HG03571 (cell line): ENCODE data around the gene MSRB3.
"Not testable (repeated sequence)": the region's sequence is repeated elsewhere in the genome, so short reads cannot be mapped to it uniquely, and the experiment has no call there.

ENCODE experiments used
- ATAC-seq: cut with Tn5 transposase; IDR thresholded peaks from one replicate; pipeline ENCODE4 v1.9.1; 2021; ENCODE audit not compliant: unreplicated experiment

The MSRB3 gene

GRCh38 chr12:65287426-65287825 is 8.9 kb downstream of the MSRB3 start:
- no peak for ATAC-seq

GRCh38 chr12:65292241-65292640 is 13.8 kb downstream of the MSRB3 start:
- ATAC-seq: no peak

GRCh38 chr12:65293735-65294134 is 15.3 kb downstream of the MSRB3 start:
- no peak for ATAC-seq

DNA sequence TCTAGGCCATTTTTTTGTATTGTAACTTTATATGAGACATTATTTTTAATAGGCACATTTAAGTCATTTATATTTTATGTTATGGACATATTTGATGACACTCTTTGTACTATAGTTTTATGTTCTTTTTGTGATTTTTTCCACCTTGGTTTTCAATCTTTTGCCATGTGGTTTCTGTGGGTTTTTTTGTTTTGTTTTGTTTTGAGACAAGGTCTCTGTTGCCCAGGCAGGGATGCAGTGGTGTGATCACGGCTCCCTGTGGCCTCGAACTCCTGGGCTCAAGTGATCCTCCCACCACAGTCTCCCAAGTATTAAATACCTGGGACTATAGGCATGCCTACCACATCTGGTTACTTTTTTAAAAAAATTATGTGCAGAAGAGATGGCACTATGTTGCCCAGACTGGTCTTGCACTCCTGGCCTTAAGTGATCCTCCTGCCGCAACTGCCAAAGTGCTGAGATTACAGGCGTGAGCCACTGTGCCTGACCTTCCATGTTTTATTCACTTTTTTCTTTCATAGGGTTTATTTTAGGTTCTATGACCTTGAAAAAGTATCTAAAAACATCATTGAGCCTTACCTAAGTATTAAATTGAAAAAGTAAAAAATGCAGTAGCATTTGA is 16.3 kb downstream of the MSRB3 start:
- ATAC-seq: no peak

DNA sequence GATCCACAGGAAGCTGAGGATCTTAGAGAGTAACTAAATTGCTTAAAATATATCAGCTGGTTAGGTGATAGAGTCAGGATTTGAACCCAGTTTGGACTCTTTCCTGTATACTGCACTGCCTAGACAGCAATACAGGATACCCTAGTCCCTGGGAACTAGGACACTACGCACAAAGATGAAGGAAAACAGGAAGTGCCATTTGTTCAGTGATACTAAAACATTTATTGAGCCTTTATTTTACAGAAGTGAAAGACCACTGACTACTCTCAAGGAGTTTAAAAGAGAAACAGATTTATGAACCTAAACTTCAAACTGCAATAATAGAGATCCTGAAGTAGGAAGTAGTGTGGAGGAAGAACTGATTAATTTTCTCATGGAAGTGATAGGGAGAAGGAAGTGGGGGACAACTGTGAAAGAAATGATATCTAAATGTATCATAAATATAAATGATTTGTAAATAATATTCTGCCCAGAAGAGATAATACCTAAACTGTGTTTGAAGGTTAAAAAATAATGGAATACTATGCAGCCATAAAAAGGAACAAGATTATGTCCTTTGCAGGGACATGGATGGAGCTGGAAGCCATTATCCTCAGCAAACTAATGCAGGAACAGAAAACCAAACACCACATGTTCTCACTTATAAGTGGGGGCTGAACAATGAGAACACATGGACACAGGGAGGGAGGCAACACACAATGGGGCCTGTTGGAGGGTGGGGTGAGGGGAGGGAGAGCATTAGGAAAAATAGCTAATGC is 18.2 kb downstream of the MSRB3 start:
- no peak for ATAC-seq

- ATAC-seq: no peak
These were observed 21.6 kb downstream of the MSRB3 start for GRCh38 chr12:65300097-65300496.

GRCh38 chr12:65300679-65301349 is 22.3 kb downstream of the MSRB3 start:
- ATAC-seq: no peak

- ATAC-seq: no peak
These were observed 24.4 kb downstream of the MSRB3 start for GRCh38 chr12:65302891-65303290.

- no peak for ATAC-seq
These were observed 27.0 kb downstream of the MSRB3 start for GRCh38 chr12:65305346-65305950.

DNA sequence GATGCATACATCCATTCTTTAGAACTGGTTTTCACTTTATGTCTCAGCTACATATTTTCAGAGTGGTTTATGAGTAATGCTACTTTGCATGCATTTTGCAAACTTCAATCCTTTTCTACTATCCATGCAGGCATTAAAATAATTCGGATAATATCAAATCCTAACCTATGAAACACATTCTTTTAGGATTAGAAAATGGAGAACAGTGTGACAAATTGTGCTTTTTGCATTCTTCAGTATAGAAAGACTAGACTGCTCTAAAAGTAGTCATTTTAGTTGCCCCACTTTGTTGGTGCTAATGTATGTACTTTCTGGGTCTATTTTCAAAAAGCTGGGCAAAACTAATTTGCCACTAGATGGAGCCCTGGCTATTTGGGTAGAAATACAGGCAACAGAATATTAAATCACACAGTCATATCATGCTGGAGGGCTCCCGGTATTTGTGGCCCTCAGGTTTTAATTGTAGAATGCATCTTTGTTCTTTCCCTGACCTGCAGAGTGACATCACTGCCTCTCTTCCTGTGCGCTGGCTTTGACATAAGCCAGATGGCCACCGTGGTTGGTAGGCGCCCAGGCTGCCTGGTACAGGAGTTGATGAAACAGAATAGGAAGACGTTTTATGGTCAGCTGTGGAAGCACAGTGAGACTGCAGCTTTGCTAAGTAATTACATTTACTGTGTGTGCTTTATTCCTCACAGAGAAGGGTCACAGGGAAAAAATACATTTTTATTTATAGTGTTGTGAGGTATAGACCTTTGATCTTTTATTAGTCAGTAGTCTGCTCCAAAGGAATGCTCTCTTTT is 28.1 kb downstream of the MSRB3 start:
- no peak for ATAC-seq

- no peak for ATAC-seq
These were observed 28.7 kb downstream of the MSRB3 start for GRCh38 chr12:65307169-65307501.

GRCh38 chr12:65308006-65308405 is 29.5 kb downstream of the MSRB3 start:
- ATAC-seq: no peak

DNA sequence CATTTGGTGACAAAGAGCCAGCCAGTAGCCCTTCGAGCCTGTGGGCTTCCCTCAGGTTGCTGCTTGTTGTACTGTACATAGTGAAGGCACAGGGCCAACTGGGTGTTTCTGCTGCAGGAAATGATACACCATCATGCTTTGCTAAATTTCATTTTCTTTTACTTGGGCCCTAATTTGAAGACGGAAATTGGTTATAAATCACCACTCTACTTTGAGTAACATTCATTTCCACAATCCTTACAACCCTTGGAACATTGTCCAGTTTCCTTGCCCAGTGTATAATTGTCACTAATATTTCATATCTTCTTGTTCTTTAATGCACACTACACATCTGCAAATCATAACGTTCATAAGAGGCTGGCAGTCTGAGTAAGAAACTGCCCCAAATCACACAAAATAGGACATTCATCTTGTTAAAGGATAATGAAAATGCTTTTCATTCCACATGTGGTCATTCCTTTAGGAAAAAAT is 30.2 kb downstream of the MSRB3 start:
- no peak for ATAC-seq

DNA sequence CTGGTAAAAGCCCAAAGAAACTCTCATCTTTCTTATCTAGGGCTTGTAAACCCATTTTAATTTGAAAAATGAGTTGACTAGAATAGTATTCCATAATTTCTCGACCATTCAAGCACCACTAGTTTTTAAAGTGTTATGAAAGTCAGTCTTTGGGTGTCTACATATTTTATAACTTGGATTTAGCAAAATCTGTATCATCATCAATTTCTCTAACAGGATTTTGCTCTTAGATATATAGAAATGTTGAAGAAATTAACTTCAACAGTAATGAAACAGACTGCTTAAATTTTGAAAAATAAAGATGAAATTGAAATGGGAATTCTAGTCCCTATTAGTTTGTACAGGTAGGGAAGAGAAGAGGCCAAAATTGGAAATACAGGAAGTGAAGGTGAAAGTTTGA is 32.8 kb downstream of the MSRB3 start:
- ATAC-seq: no peak

DNA sequence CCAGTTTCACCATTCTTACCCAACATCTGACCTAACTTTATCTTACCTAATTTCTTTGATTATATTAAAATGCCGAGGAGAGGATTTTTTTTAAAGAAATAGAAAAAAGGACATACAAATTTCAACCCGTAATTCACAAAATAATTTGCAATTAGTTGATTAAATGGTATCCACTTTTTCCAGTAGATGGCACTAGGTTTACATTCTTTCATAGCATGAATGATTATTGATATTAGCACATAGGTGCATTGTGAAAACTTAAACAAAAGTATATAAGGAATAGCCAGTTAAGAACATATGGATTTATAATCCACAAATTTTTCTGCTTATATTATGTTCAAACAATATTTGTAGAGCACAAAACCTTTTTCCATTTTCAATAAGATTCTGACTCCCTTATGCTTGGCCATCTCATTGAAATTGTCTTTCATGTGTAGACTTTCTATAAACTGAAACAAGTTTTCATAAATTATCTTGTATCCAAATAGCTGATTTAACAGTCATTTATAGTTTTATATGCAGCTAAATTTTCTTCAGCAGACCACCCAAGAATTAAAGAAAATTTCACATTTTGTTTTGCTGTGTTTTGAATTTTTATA is 35.3 kb downstream of the MSRB3 start:
- ATAC-seq: no peak

DNA sequence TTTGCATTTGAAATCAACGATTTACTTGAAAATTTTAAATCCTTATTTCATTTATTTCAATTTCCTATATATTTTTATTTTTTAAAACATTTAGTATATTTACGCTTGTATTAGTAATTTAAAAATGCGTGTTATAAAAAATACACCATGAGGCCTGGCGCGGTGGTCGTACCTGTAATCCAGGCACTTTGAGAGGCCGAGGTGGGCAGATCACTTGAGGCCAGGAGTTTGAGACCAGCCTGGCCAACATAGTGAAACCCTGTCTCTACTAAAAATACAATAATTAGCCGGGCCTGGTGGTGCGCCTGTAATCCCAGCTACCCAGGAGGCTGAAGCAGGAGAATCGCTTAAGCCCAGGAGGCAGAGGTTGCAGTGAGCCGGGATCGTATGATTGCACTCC is 36.8 kb downstream of the MSRB3 start:
- not testable (repeated sequence) for ATAC-seq

DNA sequence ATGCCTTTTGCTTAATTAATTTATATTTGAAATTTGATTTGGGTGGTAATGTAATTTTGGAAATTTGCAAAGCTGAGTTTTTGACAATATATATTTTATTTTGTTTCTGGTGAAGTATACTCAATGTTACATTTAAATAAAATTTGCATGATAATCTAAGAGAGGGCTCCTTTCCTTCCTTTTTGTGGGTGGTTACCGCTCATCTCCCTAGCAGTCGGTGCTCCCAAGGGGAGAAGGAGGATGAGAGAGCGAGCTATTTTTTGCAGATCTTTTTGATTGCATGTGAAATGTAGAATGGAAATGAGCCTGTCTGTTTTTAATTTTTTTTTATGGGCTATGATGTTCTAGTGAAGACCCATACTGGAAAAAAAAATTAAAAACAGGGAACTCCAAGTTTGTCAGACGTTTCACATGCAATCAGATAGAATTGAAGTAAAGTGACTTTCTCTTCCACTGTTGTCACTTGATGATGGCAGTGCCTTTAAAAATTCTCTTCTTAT is 39.8 kb downstream of the MSRB3 start:
- ATAC-seq: no peak

DNA sequence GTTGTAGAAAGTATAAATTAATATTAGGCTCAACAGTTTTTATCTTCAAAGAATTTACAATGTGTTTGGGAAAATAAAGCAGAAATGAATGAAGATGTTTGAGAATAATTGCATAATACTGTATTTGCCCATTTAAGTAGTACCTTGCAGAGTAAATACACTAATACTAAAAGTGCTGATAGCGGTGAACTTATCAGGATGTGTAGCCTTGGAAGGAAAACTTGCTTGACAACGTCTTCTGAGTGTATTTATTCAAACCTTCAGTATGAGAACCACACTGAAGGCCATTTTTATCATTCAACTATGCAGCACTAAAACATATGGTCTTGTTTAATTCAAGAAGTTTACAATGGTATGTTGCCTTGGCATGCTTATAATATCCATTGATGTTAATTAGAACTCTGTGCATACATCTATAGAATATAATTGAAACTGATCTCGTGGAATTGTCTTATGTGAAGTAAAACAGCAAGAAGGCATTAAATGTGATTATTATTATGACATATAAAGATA is 41.3 kb downstream of the MSRB3 start:
- ATAC-seq: no peak

- no peak for ATAC-seq
These were observed 44.6 kb downstream of the MSRB3 start for GRCh38 chr12:65323070-65323469.

GRCh38 chr12:65324056-65324455 is 45.6 kb downstream of the MSRB3 start:
- no peak for ATAC-seq
